ENCODE data around the gene ETNPPL.

- TF ChIP-seq CTCF (IDR thresholded peaks at IDR 0.05) (peak; percentile 25), EZH2phosphoT487 (IDR thresholded peaks at IDR 0.05) (no peak), EZH2 (IDR thresholded peaks at IDR 0.05) (no peak)
These were observed 21.0 kb upstream of the ETNPPL start for GRCh38 chr4:108783665-108784463.

All from neural progenitor cell (in vitro differentiated cells).